ENCODE measurements around the gene BOD1L1. TPM values are rescaled to one million over a fixed set of nuclear protein-coding genes. Genes with fewer than 3 reads are reported as not detected.

BOD1L1 gene
- total and polyA plus RNA-seq, 2 of the 8 experiments (the other 6 are each of a cell fraction or from before 2014, with no cell fraction given) = 6.8 to 39.3 TPM

DNA sequence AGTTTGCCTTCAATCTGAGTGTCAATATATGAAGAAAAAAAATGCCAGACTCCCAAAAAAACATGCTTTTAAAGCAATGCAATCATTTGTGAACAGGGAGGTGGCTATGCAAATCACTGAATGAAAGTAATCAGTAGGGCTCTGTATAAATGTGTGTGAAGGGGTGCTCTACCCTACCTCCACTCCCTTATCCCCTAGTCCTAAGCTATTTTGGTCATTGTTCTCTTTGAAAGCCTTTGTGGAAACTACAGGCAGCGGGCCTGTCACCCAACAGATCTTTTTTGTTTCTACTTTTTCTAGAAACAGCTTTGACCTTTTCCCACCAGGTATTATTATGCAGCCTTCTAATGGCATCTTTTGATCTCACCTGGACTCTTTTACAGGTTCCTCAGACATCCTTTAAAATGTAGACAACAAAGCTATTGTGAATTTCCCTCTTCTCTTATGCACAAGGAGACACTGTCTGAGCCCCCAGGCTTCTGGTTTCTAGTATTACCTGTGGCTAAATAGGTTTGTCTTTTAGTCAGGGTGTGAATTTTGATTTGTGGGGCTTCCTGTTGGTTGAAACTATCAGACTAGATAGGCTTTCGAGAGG, 9.2 kb downstream of the BOD1L1 start:
- Histone ChIP-seq H2AK5ac (ENCODE audit: low read depth, low read length) (no peak overlapping the region), H2BK12ac (ENCODE audit: low read depth, low read length) (no peak overlapping the region), H2BK20ac (ENCODE audit: low read length) (no peak overlapping the region), H3K36me3 (ENCODE audit: control insufficient read depth in 2 of 4, insufficient read depth in 4 of 4, low read length in 3 of 4) (peaks cover under 1 to 29% (median 15%) of the 10 kb centered on the region in 4 experiments; a peak in 6 of 8 replicates), H3K79me1 (ENCODE audit: low read depth, low read length) (peaks cover 3% of the 10 kb centered on the region; the same call in 1 of the 2 replicates), H4K5ac (ENCODE audit: insufficient read length, low read depth, low read length) (no peak overlapping the region), H2BK15ac (ENCODE audit: low read length) (no peak overlapping the region), H2BK5ac (ENCODE audit: low read depth, low read length) (no peak overlapping the region), H3K18ac (ENCODE audit: extremely low read depth, low read length) (no peak overlapping the region), H2AFZ (ENCODE audit: low read length) (no peak overlapping the region), H3K4me2 (ENCODE audit: insufficient read depth in 1 of 2, low read depth in 2 of 2, low read length in 2 of 2) (no peak overlapping the region), H3K23ac (ENCODE audit: insufficient read length) (no peak overlapping the region), H3K27me3 (replicated peaks in 1 of 4; ENCODE audit: control insufficient read depth in 3 of 4, extremely low read depth in 1 of 4, insufficient read depth in 3 of 4, low read length in 3 of 4) (no peaks in the 10 kb centered on the region), H4K8ac (ENCODE audit: extremely low read depth, insufficient read depth, low read length) (no peak overlapping the region), H3K9ac (replicated peaks in 1 of 4; ENCODE audit: extremely low read depth in 1 of 4, low read depth in 3 of 4, low read length in 3 of 4) (no peak overlapping the region), H3K79me2 (ENCODE audit: control insufficient read depth in 1 of 2, insufficient read depth in 2 of 2, low read length in 2 of 2) (peaks cover 0 to 21% of the 10 kb centered on the region in 2 experiments; a peak in 2 of 4 replicates), H2BK120ac (replicated peaks; ENCODE audit: low read depth, low read length) (no peak overlapping the region), H3K27ac (ENCODE audit: low read depth, low read length) (no peak overlapping the region), H3K9me3 (ENCODE audit: insufficient read depth in 2 of 2, low read depth in 1 of 2, low read length in 1 of 2) (no peaks in the 10 kb centered on the region), H3K56ac (replicated peaks; ENCODE audit: insufficient read length, low read depth, low read length) (no peak overlapping the region), H3K4ac (replicated peaks; ENCODE audit: insufficient read length, low read depth, low read length) (no peak overlapping the region), H4K20me1 (replicated peaks in 1 of 2; ENCODE audit: control insufficient read depth in 1 of 2, insufficient read depth in 2 of 2, low read length in 2 of 2) (peaks cover 10 to 13% of the 10 kb centered on the region in 2 experiments), H4K91ac (replicated peaks; ENCODE audit: insufficient read length, low read length) (no peak overlapping the region), H3K4me3 (ENCODE audit: extremely low read depth in 1 of 4, insufficient read depth in 2 of 4, low read depth in 3 of 4, low read length in 4 of 4) (no peak overlapping the region), H3K14ac (ENCODE audit: insufficient read length) (no peak overlapping the region), H3K4me1 (replicated peaks in 1 of 4; ENCODE audit: control insufficient read depth in 3 of 4, insufficient read depth in 4 of 4, low read length in 3 of 4) (no peaks in the 10 kb centered on the region), H3K23me2 (ENCODE audit: low read depth, low read length) (no peaks in the 10 kb centered on the region)
- POLR2A ChIA-PET (ENCODE audit: partially characterized antibody) = no interaction called here
- no peak for TF ChIP-seq TAF1 (IDR thresholded peaks at IDR 0.05; ENCODE audit: low read depth, low read length)
- TF ChIP-seq, protein P1, sequence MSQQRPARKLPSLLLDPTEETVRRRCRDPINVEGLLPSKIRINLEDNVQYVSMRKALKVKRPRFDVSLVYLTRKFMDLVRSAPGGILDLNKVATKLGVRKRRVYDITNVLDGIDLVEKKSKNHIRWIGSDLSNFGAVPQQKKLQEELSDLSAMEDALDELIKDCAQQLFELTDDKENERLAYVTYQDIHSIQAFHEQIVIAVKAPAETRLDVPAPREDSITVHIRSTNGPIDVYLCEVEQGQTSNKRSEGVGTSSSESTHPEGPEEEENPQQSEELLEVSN (IDR thresholded peaks at IDR 0.05) = no peak
- no peak for TF ChIP-seq NANOG (IDR thresholded peaks at IDR 0.05; ENCODE audit: insufficient read depth, low read depth, low read length, poor library complexity, severe bottlenecking)
- no peak for TF ChIP-seq SIX5 (IDR thresholded peaks at IDR 0.05; ENCODE audit: low read depth, low read length)
- TF ChIP-seq TAF7 (optimal IDR thresholded peaks at IDR 0.05; ENCODE audit: borderline replicate concordance, low read depth, low read length) = no peak
- no peak for TF ChIP-seq CREB1 (IDR thresholded peaks at IDR 0.05)
- TF ChIP-seq MAFK (IDR thresholded peaks at IDR 0.05; ENCODE audit: low read depth, low read length) = no peak
- no peak for TF ChIP-seq RXRA (IDR thresholded peaks at IDR 0.05; ENCODE audit: insufficient read depth, low read depth, low read length)
- no peak for TF ChIP-seq GTF2F1 (IDR thresholded peaks at IDR 0.05; ENCODE audit: borderline replicate concordance, low read depth, low read length)
- DNase-seq (ENCODE audit: low read depth in 1 of 2, low spot score in 2 of 2) (no peak), FAIRE-seq (no peak)
- 78% methylated on average over 2 of the region's 2 CpGs; no CpG with 5 or more reads in 1 of the 2 experiments for WGBS, 2 experiments (ENCODE audit: extremely low coverage in 1 of 2, insufficient coverage in 1 of 2, insufficient read length in 1 of 2, insufficient replicate concordance in 2 of 2, low coverage in 1 of 2, low lambda C conversion rate in 2 of 2, missing lambda C conversion rate in 1 of 2)
- CTCF ChIA-PET (ENCODE audit: partially characterized antibody) = interaction anchor here (1.0 to 1.8 kb wide), 2 partner anchors 10 to 37 kb away, joined by 4 to 11 read pairs; partner anchors contain the start of gene BOD1L1

All from H1 (cell line).